DMS 273 (cell line): ENCODE measurements around the gene ARMC2.
"Not testable (repeated sequence)": the region's sequence is repeated elsewhere in the genome, so short reads cannot be mapped to it uniquely, and the experiment has no call there.

ENCODE experiments used
- DNase-seq: peaks from one replicate; lab custom pipeline; 2025; ENCODE audit not compliant: unreplicated experiment; lab: John Stamatoyannopoulos, UW

ARMC2 gene, protein sequence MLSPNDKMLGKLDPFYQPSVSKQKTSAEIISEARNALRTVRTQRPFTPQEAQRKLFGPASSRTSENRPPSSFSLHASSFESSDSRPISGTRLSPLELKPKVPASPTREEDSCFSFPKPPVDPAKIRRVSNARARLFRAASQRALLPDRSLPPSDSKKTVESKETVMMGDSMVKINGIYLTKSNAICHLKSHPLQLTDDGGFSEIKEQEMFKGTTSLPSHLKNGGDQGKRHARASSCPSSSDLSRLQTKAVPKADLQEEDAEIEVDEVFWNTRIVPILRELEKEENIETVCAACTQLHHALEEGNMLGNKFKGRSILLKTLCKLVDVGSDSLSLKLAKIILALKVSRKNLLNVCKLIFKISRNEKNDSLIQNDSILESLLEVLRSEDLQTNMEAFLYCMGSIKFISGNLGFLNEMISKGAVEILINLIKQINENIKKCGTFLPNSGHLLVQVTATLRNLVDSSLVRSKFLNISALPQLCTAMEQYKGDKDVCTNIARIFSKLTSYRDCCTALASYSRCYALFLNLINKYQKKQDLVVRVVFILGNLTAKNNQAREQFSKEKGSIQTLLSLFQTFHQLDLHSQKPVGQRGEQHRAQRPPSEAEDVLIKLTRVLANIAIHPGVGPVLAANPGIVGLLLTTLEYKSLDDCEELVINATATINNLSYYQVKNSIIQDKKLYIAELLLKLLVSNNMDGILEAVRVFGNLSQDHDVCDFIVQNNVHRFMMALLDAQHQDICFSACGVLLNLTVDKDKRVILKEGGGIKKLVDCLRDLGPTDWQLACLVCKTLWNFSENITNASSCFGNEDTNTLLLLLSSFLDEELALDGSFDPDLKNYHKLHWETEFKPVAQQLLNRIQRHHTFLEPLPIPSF

DNA sequence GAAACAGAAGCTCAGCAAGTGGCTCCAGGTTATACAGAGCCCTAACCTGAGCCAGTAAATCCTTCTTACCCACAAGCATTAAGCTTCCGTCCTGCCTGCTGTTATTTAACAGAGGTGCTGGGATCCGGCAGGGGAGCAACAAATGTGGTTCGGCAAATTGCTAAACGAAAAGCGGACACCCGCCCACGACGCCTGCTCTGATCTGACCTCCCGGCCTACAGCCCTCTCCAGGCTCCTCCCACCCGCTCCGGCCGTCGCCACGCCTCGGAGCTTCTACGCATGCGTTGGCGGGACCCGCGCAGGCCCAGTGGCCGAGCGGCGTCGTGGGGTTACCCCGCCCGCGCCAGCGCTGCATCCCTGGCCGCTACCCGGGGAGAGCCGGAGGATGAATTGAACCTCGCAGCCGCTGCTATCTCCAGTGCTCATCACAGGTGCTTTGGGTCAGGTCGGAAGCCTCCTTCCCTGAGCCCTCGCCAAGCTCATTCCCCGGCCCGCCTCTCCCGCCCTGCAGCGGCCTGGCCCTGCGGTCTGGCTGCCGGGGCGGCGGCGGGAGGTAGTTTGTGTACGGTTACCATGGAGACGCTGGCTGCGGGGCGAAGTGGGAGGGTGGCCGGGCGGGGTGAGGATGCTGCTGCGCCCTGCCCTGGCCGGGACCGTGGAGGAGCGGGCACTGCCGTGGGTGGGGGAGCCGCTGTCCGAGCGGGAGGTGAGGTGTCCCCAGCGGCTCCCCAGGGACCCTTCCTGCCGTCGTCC lies at the start of gene ARMC2:
TSS of gene ARMC2 (plus strand) at position 307 of the 753 bp plus-strand sequence. CDS start 5,846 bp downstream, outside the sequence.
- DNase-seq: peak; percentile 96

DNA sequence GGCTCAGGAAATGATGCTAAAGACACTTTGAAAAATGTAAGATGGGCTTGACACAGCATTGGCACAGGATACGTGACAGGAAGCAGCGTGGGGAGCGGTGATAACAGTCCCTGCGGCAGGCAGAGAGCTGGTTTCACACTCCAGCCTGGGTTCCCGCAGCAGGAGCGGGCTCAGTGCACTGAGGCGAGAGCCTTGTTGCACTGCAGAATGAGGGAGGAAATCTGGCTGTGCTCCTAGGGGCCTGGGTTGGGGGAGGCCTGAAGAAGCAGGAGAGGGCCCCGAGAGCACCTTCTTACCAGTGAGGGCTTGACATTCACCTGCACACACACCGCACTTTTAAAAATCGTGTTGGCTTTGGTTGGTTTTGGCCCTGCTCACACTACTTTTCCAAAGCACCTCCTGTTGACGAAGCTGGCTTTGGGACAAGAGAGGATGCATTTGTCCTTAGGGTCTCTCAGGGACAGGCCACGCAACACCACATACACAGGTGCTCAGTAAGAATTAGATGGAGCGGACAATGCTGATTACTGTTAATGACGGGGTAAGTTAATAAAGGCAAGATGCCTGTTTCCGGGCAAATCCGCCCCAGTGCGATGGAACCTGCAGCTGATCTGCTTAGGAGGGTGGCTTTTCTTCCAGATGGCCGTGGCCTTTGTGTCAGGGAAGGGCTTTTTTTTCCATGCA lies 49.4 kb upstream of the ARMC2 start:
- no peak for DNase-seq

DNA sequence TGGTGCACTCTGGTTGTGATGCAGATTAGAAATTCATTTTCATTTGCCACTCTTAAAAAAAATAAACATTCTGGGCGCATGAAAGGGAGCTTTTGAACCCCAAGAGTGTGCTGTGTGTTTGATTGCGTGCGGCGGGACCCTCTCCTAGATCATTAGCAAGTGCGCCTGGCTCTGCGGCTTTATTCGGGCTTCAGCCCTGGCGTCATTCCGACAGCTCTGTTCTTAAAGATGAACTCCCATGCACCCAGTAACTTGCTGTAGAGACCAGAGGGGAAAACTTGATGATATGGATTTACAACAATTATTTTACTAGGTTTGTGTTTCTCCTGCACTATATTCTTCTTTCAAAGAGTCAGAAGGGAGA lies 48.9 kb upstream of the ARMC2 start:
- DNase-seq: no peak

DNA sequence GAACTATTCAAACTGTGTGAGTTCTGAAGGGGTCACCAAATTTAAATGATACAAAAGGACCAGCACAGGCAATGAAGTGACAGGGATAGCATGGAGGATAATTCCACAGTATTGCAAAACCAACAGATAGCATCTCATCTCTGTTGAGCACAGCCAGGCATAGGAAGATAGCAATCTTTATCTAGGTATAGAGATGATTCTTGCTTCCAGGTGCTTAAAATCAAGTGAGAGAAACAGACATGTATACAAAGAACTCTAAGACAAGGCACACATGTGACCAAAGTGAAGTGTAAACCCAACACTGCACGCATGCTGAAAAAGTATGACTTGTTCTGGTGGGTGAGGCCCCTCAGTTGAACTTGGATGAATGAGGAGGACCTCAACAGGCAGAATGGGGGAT lies 48.4 kb upstream of the ARMC2 start:
- DNase-seq: no peak

DNA sequence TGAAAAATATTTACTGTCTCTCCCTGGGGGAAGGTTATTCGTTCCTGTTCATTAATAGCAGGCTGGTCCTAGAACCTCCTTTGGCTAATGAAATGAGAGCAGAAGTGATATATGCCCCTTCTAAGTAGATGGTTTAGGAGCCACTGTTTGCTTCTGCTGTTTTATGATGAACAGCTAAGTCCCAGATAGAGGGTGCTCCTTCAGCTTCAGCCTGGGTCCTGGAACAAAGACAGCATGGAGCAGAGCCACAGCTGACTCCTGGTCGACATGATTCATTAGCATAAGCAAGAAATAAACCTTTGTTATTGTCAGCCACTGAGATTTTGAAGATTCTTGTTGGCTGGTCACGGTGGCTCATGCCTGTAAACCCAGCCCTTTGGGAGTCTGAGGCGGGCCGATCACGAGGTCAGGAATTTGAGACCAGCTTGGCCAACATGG lies 47.8 kb upstream of the ARMC2 start:
- DNase-seq: no peak

DNA sequence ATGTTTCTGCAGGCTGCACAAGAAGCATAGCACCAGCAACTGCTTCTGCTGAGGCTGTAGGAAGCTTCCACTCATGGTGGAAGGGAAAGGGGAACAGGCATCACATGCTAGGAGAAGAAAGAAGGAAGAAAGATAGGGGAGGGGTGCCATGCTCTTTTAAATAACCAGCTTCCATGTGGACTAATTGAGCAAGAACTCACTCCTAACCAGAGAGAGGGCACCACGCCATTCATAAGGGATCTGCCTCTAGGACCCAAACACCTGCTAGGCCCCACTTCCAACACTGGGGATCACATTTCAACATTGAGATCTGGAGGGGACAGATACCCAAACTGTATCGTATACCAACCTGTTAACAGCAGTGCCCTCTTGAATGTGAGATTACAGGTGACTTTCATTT lies 46.9 kb upstream of the ARMC2 start:
- peak; percentile 28 for DNase-seq

DNA sequence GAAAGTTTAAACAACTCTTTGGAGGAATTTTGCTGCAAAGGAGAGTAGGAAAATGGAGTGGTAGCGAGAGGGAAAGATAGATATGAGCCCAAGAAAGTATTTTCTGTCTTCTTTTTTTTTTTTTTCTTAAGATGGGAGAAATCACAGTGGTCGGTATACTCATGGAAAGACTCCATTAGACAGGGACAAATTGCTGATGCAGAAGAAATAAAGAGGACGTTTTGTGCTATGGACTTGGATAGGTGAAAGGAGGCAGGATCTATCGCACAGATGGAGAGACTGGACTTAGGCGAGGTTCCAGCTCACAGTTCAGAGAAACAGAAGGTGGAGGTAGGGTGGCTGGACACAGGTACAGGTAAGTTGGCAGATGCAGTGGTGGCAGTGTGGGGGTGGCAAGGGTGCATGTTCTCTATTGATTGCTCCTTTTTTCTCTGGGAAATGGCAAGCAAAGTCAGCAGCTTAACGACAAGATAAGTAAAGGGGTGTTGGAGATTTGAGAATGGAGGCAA lies 44.2 kb upstream of the ARMC2 start:
- no peak for DNase-seq

DNA sequence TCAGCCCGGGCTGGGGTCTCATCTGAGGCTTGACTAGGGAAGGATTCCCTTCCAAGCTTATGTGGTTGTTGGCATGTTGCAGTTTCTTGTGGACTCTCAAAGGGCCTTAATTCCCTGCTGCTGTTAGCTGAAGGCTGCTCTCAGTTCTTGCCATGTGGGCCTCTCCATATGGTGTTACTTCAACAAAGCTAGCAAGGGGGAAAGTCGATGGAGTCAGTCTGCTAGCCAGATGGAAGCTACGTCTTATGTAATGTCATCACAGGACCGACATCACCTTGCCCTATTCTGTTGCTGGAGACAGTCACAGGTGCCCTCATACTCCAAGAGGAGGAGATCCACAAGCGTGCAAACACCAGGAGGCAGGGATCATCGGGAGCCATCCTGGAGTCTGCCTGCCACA lies 43.3 kb upstream of the ARMC2 start:
- DNase-seq: peak; percentile 72

DNA sequence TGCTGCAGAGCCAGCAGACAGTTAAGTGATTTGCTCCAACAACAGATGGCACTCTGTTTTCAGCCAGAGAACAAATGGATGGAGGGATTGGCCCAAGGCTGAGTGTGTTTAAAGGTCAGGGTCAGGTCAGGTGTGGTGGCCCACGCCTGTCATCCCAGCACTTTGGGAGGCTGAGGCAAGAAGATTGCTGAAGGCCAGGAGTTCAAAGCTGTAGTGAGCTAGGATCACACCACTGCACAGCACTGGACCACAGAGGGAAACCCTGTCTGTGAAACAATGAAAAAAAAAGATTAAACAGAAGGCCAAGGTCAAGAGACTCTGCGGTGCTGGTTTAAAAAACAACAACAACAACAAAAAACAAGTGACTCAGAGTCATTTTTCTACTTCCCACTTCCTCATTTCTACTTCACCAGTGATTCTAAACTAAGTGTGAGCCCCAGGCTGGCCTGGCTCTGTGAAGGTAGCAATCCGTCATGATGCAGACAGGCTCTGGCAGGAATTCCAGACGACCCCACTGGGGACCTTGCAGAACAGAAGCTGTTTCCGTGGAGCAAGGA lies 42.5 kb upstream of the ARMC2 start:
- peak; percentile 36 for DNase-seq

DNA sequence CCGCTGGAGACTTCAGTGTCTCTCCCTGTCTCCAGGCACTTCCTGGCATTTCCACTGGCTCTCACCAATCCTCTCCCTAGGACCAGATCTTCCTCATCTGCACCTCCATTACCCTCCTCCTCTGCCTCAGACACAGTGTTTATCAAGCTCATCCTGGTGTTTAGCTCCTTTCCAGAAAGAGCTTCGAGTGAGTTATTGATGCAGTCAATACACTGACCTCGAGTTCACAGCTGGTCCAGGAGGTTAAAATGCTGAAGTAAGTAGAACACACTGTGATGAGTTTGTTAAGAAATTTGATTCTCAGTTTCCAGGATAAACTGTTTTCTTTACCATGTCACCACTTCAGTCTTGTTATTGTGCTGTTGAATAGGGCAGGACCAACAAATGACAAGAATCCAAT lies 42.1 kb upstream of the ARMC2 start:
- DNase-seq: no peak

DNA sequence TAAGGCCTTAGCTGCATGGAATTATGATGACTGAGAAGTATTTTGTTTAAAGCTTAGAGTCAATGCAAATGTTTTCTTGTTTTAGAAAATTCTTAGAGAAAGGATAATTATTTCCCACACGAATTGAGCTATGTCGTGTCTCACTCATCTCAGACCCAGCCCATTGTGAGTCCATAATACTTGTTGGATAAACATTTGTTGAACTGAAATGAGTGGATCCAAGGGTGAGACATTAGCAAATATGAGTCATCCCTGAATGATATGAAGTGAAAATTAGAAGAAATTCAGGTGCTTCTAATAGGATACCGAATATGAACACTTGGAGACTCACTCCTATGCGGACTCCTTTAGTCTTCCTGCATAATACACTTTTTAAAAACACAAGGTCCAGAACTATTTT lies 41.6 kb upstream of the ARMC2 start:
- no peak for DNase-seq

DNA sequence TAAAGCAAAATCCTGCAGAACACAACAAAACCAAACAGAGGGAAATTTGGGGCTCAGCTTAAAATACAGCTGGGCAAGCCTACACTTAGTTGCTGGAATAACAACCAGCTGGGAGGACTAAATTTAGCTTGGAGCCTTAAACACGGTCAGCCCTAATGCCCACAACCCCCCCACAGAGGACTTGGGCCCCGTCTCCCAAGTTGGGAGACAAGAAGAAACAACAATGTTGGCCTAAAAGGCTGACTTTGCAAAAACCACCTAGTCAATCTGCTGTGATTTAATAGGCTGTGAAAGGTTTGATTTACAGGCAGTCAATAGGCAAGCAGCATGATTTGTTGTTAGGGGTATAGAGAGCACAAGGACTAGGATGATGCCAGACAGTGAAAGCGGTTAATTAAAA lies 40.3 kb upstream of the ARMC2 start:
- DNase-seq: no peak

DNA sequence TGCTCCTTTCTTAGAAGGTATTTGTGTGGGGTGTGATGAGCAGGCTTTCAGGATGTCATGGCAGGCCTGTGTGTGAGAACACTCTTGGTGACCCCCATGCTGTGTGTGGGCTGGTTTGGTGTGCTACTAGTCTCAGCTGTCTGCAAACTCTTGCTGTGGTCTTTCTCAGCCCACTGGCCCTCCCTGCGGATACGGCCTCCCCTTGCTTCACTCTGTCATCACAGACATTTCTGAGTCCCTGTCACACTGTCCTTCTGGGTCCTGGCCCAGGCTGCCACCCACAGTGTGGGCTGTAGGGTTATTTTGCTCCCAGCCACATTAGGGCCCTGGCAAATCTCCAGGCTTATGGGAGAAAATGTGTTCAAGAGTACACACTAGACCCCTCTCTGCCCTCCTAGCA lies 39.0 kb upstream of the ARMC2 start:
- DNase-seq: no peak

DNA sequence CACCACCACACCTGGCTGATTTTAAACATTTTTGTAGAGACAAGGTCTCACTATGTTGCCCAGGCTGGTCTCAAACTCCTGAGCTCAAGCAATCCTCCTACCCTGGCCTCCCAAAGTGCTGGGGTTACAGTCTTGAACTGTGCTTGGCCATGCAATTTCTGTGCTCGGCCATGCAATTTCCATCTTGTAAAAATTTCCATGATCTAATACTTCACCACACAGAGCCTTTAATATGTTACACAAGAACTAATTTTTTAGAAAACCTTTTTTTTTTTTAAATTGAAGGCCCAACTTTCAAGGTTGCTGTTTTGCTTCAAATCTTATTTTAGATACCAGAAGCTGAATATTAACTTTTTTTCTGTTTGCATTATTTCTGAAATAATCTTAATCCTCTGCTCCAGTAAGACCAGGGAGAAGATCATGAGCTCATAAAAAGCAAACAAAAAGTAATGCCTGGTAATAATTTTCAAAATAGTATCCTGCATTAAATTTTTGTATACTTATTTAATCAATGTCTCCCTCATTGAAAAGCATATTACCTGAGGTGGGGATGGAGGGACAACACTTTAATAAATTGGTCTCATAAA lies 38.1 kb upstream of the ARMC2 start:
- no peak for DNase-seq

DNA sequence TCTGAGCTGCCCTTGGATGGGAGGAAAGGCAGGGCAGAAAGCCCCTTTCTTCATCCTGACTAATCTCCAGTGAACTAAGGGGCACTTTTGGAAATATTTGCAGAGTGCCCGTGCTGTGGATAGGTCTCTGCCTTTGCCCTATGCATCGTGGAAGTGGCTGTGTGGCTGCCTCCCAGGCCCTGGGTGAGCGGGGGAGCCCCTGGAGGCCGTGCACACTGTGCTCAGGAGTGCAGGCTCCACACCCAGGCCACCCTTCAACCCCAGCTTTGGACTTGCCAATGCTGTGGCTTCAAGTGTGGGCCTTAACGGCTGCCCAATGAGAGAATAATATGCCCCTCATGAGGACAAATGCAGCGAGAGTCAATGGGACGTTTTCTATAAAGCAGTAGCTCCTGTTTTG lies 36.7 kb upstream of the ARMC2 start:
- DNase-seq: no peak

DNA sequence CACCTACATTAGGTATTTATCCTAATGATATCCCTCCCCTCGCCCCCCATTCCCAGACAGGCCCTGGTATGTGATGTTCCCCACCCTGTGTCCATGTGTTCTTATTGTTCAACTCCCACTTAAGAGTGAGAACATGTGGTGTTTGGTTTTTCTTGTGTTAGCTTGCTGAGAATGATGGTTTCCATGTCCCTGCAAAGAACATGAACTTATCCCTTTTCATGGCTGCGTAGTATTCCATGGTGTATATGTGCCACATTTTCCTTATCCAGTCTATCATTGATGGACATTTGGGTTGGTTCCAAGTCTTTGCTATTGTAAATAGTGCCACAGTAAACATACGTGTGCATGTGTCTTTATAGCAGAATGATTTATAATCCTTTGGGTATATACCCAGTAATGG lies 35.0 kb upstream of the ARMC2 start:
- DNase-seq: not testable (repeated sequence)

DNA sequence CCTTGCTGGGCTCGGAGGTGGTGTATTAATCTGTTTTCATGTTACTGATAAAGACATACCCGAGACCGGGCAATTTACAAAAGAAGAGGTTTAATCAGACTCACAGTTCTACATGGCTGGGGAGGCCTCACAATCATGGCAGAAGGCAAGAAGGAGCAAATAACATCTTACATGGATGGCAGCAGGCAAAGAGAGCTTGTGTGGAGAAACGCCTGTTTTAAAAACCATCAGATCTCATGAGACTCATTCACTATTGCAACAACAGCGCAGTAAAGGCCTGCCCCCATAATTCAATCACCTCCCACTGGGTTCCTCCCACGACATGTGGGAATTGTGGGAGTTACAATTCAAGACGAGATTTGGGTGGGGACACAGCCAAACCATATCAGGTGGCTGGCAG lies 30.9 kb upstream of the ARMC2 start:
- not testable (repeated sequence) for DNase-seq

DNA sequence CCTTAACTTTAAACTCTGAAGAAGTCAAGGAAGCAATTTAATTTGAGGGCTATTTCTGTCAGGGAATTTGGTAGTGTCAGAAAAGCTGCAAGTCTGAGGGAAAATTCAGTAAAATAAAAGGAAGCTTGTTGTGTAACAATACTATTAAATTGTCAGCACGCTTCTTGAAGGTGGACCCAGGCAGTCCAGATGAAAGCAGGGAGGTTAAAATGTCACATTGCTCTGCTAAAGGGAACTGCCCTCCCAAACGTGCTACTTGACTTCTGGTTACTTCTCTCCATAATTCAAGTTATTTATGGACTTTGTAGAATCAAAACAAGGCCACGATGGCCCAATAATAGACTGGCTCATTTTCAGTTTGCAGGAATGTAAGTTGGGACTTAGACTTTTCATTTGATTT lies 28.2 kb upstream of the ARMC2 start:
- no peak for DNase-seq

DNA sequence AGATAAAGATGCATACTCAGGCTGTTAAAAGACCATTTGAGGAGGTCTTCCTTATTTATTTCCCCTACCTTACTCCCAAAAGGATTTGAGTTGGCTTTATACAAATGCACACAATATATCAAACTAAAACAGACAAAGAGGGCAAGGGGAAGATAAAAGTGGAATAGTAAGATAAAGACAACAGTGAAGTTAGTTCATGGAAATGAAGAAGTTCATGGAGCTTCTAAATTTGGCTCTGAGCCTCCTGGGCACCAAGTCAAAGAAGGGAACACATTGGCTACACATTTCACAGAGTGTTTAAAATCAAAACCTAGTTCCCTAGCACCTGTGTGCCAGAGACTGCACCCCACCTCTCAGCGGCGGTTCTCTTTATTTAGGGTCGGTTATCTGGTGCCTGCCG lies 25.8 kb upstream of the ARMC2 start:
- DNase-seq: no peak

DNA sequence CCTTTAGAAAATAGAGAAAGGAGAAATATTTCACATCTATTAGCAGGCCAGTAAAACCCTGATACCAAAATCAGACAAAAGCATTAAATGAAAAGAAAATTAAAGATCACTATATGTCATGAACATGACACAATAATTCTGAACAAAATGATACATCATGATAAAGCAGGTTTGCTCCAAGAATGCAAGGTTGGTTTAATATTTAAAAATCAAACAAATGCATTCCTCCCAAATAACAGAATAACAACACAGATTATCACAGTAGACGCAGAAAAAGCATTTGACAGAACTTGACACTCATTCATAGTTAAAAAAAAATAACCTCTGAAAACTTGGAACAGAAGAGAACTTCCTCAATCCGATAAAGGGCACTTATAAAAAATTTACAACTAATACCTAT lies 22.9 kb upstream of the ARMC2 start:
- DNase-seq: no peak
